Endothelial cell of umbilical vein (primary cell): ENCODE measurements around the gene MPP3. TPM values are rescaled to one million over a fixed set of nuclear protein-coding genes. Genes with fewer than 3 reads are reported as not detected.

Experiments used
- BruUV-seq: library from RNA; stranded (reverse); fragments of 400-500 nt; replicated peaks from 2 replicates; lab custom pipeline; 2021; lab: Mats Ljungman, UMichigan
- CTCF ChIA-PET: fragments of 300-600, 350-600 bp; sonication (Branson Sonifier 250); formaldehyde crosslinking; loops from one replicate; lab custom pipeline; 2021; ENCODE audit warnings: antibody characterized with exemption, inconsistent platforms; lab: Charles Lee
- POLR2A ChIA-PET: fragments of 300-600, 350-600 bp; sonication (Branson Sonifier 250); formaldehyde crosslinking; loops from one replicate; lab custom pipeline; 2021; ENCODE audit warnings: antibody characterized with exemption, inconsistent platforms; lab: Charles Lee
- DNase-seq: peaks from one replicate; pipeline ENCODE4 v3.0.0-alpha.2; 2011; ENCODE audit warnings: low read depth, low spot score
- FAIRE-seq: peaks from 2 replicates; lab custom pipeline; 2011; peaks lifted over from hg19 to GRCh38; lab: Jason Lieb, UNC
- H2AFZ ChIP-seq: 2 replicates; pipeline ENCODE4 v1.6.0; 2012; ENCODE audit warnings: low read depth, low read length, control low read depth, inconsistent platforms
- H3K27ac ChIP-seq: 2 replicates; pipeline ENCODE4 v1.5.1; 2011; ENCODE audit warnings: low read depth, mild to moderate bottlenecking, control low read depth, low read length, moderate library complexity; ENCODE audit not compliant: insufficient read depth
- H3K27me3 ChIP-seq, 2 experiments: 2 replicates each; pipeline versions ENCODE4 v1.6.0 to v1.6.1; 2011; ENCODE audit warnings: low read length in 2 of 2, mixed read lengths in 1 of 2; ENCODE audit not compliant: control insufficient read depth in 2 of 2, insufficient read depth in 2 of 2
- H3K36me3 ChIP-seq, 2 experiments: 2 replicates in 1 of 2; 3 replicates in 1 of 2; pipeline ENCODE4 v1.5.1; 2011; ENCODE audit warnings: low read length in 2 of 2, mild to moderate bottlenecking in 1 of 2, moderate library complexity in 1 of 2; ENCODE audit not compliant: control insufficient read depth in 2 of 2, insufficient read depth in 2 of 2; ENCODE audit errors: extremely low read depth in 1 of 2
- H3K4me1 ChIP-seq: 3 replicates; pipeline ENCODE4 v1.5.1; 2011; ENCODE audit warnings: mild to moderate bottlenecking, low read length; ENCODE audit not compliant: control insufficient read depth, insufficient read depth; ENCODE audit errors: extremely low read depth
- H3K4me2 ChIP-seq: 2 replicates; pipeline ENCODE4 v1.6.1; 2011; ENCODE audit warnings: low read length, control low read depth, mixed read lengths; ENCODE audit not compliant: insufficient read depth
- H3K4me3 ChIP-seq, 3 experiments: fragments of 200-600 bp in 1 of 3; sonication (generic), shearing (Covaris generic) in 1 of 3; replicated peaks in 1 of 3; 2 replicates each; pipeline ENCODE4 v1.5.1; 2011 to 2016; ENCODE audit warnings: control low read depth in 3 of 3, low read length in 3 of 3, mild to moderate bottlenecking in 2 of 3, inconsistent platforms in 1 of 3, low read depth in 1 of 3, moderate library complexity in 1 of 3; ENCODE audit not compliant: insufficient read depth in 1 of 3
- H3K79me2 ChIP-seq: 2 replicates; pipeline ENCODE4 v1.6.0; 2012; ENCODE audit warnings: low read length, inconsistent platforms; ENCODE audit not compliant: control insufficient read depth, insufficient read depth
- H3K9ac ChIP-seq: replicated peaks from 2 replicates; pipeline ENCODE3; 2011; ENCODE audit warnings: low read length, control low read depth; ENCODE audit not compliant: insufficient read depth; ENCODE audit errors: extremely low read depth
- H3K9me1 ChIP-seq: replicated peaks from 3 replicates; pipeline ENCODE4 v1.6.0; 2011; ENCODE audit warnings: mild to moderate bottlenecking, low read length; ENCODE audit not compliant: control insufficient read depth, insufficient read depth; ENCODE audit errors: extremely low read depth
- H3K9me3 ChIP-seq: replicated peaks from 2 replicates; pipeline ENCODE4 v1.5.1; 2012; ENCODE audit warnings: low read length, inconsistent platforms; ENCODE audit not compliant: control insufficient read depth, insufficient read depth
- H4K20me1 ChIP-seq: replicated peaks from 2 replicates; pipeline ENCODE3; 2011; ENCODE audit warnings: mild to moderate bottlenecking, low read length; ENCODE audit not compliant: control insufficient read depth, insufficient read depth; ENCODE audit errors: extremely low read depth
- EZH2 ChIP-seq: IDR thresholded peaks from 2 replicates; pipeline ENCODE4 v1.6.1; 2012; ENCODE audit warnings: borderline replicate concordance, low read depth, mild to moderate bottlenecking, moderate library complexity, low read length, inconsistent platforms; ENCODE audit not compliant: severe bottlenecking
- FOS ChIP-seq: IDR thresholded peaks from 2 replicates; pipeline ENCODE4 v1.6.1; 2011; ENCODE audit warnings: mild to moderate bottlenecking, low read length, moderate library complexity, borderline replicate concordance; ENCODE audit not compliant: insufficient read depth
- GATA2 ChIP-seq: IDR thresholded peaks from 2 replicates; pipeline ENCODE4 v1.7.0; 2011; ENCODE audit warnings: low read depth, mild to moderate bottlenecking, moderate library complexity, mixed read lengths, low read length; ENCODE audit not compliant: insufficient read length, insufficient read depth
- JUN ChIP-seq: IDR thresholded peaks from 2 replicates; pipeline ENCODE4 v1.6.1; 2011; ENCODE audit warnings: borderline replicate concordance, low read depth; ENCODE audit not compliant: insufficient read length, insufficient read depth
- MAX ChIP-seq: IDR thresholded peaks from 2 replicates; pipeline ENCODE4 v1.6.1; 2011; ENCODE audit not compliant: insufficient read depth, insufficient read length
- MYC ChIP-seq: IDR thresholded peaks from one replicate; pipeline ENCODE4 v1.6.1; 2011; ENCODE audit warnings: mild to moderate bottlenecking, low read depth, low read length
- POLR2A ChIP-seq: IDR thresholded peaks from 2 replicates; pipeline ENCODE4 v1.6.1; 2012; ENCODE audit warnings: low read depth, mild to moderate bottlenecking, control low read depth, low read length
- POLR2AphosphoS5 ChIP-seq: IDR thresholded peaks from 2 replicates; pipeline ENCODE4 v1.6.1; 2012; ENCODE audit warnings: low read depth, mild to moderate bottlenecking, control low read depth, low read length, moderate library complexity; ENCODE audit not compliant: insufficient read depth
- dilution Hi-C: fragments of 300-500 bp; cut with MboI; formaldehyde crosslinking; loops from one replicate; pipeline ENCODE4 v1.15.0; 2019; ENCODE audit warnings: low sequenced_read_pairs; ENCODE audit not compliant: extremely low pct_ligation_motif_present
- intact Hi-C: fragments of 100-400 bp; cut with micrococcal nuclease; formaldehyde crosslinking; loops from one replicate; pipeline ENCODE4 v1.10.0; 2022
- polyA plus RNA-seq, 4 experiments: library from polyadenylated mRNA; depleted of rRNA in 3 of 4; stranded (reverse) in 3 of 4; unstranded in 1 of 4; fragments of >200 nt; gene quantifications; 2 replicates each; pipeline versions ENCODE4 v1.2.1 to v1.2.3, GENCODE V29; 2011 to 2012; ENCODE audit warnings: missing spikeins in 1 of 4
- total RNA-seq: library from RNA; stranded (reverse); gene quantifications from 2 replicates; pipeline ENCODE4 v1.2.3, GENCODE V29; 2021
- TF ChIP-seq, protein P1 (sequence below), 2 donors: IDR thresholded peaks; 1 replicate in 1 of 2; 2 replicates in 1 of 2; pipeline ENCODE4 v1.5.1; 2011; ENCODE audit warnings: low read length in 2 of 2, mild to moderate bottlenecking in 2 of 2, moderate library complexity in 2 of 2, control low read depth in 1 of 2, inconsistent platforms in 1 of 2, low read depth in 1 of 2; ENCODE audit not compliant: insufficient read depth in 1 of 2; ENCODE audit errors: extremely low read depth in 1 of 2

Gene MPP3
- total and polyA plus RNA-seq, 2 donors (not counting 3 experiments of a cell fraction or from before 2014, with no cell fraction given) = 6.1 to 11.3 TPM

GRCh38 chr17:43856141-43856540 lies 23.2 kb upstream of the MPP3 start:
- H3K79me2 ChIP-seq = no peaks in the 10 kb centered on the region
- H4K20me1 ChIP-seq = no peaks in the 10 kb centered on the region
- intact Hi-C loops (no loop called here), dilution Hi-C loops (no loop called here)
- H3K27ac ChIP-seq = no peak overlapping the region
- H3K9ac ChIP-seq = no peak overlapping the region
- H3K36me3 ChIP-seq = no peaks in the 10 kb centered on the region
- no peaks in the 10 kb centered on the region for H3K9me1 ChIP-seq
- peaks cover 9 to 17% of the 10 kb centered on the region in 2 experiments for H3K27me3 ChIP-seq
- H2AFZ ChIP-seq = no peak overlapping the region
- CTCF ChIA-PET = interaction anchor here (1.0 to 3.9 kb wide), 9 partner anchors 8 to 89 kb away, joined by 3 to 39 read pairs (median 3); partner anchors contain the start of gene CD300LG
- H3K9me3 ChIP-seq = no peaks in the 10 kb centered on the region
- FAIRE-seq = no peak
- no peak overlapping the region for H3K4me2 ChIP-seq
- TF ChIP-seq POLR2A (no peak), POLR2AphosphoS5 (no peak), MAX (no peak), EZH2 (no peak), FOS (no peak), MYC (no peak), JUN (no peak), GATA2 (no peak)
- TF ChIP-seq, protein P1, sequence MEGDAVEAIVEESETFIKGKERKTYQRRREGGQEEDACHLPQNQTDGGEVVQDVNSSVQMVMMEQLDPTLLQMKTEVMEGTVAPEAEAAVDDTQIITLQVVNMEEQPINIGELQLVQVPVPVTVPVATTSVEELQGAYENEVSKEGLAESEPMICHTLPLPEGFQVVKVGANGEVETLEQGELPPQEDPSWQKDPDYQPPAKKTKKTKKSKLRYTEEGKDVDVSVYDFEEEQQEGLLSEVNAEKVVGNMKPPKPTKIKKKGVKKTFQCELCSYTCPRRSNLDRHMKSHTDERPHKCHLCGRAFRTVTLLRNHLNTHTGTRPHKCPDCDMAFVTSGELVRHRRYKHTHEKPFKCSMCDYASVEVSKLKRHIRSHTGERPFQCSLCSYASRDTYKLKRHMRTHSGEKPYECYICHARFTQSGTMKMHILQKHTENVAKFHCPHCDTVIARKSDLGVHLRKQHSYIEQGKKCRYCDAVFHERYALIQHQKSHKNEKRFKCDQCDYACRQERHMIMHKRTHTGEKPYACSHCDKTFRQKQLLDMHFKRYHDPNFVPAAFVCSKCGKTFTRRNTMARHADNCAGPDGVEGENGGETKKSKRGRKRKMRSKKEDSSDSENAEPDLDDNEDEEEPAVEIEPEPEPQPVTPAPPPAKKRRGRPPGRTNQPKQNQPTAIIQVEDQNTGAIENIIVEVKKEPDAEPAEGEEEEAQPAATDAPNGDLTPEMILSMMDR (IDR thresholded peaks at IDR 0.05; ENCODE audit: extremely low read depth in 1 of 2, insufficient read depth in 1 of 2, low read depth in 1 of 2, low read length in 2 of 2) = no peak
- POLR2A ChIA-PET = no interaction called here
- no peaks in the 10 kb centered on the region for H3K4me1 ChIP-seq
- H3K4me3 ChIP-seq = no peak overlapping the region
- no TSS peak for BruUV-seq
- no peak for DNase-seq
